NOMO-1 treated with dmso at 0.1 percent for 144 hours (cell line): ENCODE measurements around the gene DNAJB2.
"Not testable (repeated sequence)": the region's sequence is repeated elsewhere in the genome, so short reads cannot be mapped to it uniquely, and the experiment has no call there.

ENCODE experiments used
- DNase-seq: peaks from one replicate; lab custom pipeline; 2025; ENCODE audit not compliant: unreplicated experiment; lab: John Stamatoyannopoulos, UW

The DNAJB2 gene

GRCh38 chr2:219298759-219299371, 19.7 kb downstream of the DNAJB2 start:
- peak; percentile 66 for DNase-seq

- DNase-seq = no peak
Observed at GRCh38 chr2:219299372-219299760, 20.2 kb downstream of the DNAJB2 start.

GRCh38 chr2:219300022-219300421, 20.9 kb downstream of the DNAJB2 start:
- no peak for DNase-seq

DNA sequence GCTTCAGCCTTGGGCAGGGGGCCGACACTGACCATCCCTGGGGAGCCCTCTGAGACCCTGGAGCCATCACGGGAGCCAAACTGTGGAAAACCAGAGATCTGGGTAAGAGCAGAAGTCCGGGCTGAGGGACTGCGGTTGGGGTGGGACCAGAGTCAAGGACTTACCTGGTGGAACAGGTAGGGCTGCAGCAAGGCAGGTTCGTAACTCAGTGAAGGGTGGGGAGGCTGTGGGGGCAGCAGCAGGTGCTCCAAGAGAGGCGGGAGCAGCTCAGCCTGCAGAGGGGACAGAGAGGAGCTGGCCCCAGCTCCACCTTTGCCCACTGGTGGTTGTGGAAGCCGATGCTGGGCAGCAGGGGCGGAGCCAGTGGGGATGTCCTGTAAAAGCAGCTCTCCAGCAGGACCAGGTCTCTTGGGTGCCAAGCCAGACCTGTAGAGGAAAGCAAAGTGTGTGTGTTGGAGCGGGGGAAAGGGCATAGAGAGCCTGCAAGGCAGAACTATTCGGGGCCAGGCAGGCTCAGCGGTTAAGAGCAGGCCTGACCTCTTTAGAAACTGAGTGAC, 23.3 kb downstream of the DNAJB2 start:
- no peak for DNase-seq

GRCh38 chr2:219304223-219304622, 25.1 kb downstream of the DNAJB2 start:
- DNase-seq = no peak

GRCh38 chr2:219306047-219306446, 26.9 kb downstream of the DNAJB2 start:
- DNase-seq = no peak

DNA sequence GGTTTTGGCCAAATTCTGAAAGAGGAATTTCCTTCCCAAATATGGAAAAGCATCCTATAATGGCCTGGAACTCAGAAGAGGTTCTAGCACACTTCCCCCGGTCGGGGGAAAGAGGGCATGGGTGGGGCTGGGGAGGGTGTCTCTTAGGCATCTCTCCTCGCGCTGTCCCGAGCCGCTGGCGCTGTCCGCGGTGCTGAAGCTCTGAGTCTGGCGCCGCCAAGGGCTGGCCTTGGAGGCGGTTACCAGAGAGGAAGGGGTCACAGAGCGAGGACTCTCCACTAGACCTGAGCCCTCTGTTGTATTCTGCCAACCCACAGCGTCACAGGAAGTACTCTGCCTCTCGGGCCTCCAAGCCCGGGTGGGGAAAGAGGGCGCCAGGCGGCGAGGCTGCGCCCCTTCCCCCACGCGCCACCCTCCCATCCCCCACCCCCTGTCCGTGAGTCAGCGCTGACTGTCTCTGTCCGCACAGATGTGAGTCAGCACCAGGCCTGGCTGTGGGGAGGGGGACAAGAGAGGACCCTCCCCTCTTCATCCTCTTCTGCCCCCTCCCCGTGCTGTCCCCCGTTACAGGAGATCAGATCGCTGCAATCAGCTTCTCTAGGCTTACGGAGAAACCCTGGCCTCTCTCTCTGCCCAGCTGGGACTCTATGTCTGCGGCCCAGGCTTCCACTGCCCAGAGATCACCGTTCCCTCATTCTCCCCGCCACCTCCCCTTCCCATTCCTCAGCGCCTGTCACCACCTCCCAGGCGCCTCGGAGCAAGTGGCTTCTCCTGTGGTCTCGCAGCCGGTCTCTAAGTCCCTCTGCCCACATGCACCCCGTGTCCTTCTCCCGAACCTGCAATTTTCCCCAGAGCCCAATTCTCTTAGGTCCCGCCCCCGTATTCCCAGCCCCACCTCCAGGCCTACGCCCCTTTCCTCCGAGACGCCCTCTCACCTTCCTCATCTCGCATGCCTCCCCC, 29.3 kb downstream of the DNAJB2 start:
- peak; percentile 46 for DNase-seq

DNA sequence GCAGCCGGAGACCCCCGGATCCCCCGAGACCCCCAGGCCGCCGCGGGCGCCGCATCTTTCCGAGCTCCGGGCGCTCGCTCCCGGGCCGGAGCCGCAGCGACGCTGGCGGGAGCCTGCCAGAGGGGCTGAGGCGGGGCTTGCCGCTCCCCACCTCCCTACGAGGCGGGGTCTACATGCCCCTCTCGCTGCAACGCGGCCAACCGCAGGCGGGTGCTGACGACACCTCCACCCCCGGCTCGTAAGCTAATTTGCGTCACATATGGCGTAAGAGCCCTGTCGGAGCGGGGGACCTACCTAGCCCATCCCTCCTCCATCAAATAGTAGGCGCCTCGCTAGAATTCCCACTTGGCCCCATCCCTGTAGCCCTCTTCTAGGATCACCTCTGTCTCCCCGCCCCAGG, 30.1 kb downstream of the DNAJB2 start, which contains the start of gene PTPRN:
TSS of gene PTPRN (minus strand) at position 124 of the 400 bp plus-strand sequence. CDS start at position 55, 69 bp downstream.
- DNase-seq = no peak

DNA sequence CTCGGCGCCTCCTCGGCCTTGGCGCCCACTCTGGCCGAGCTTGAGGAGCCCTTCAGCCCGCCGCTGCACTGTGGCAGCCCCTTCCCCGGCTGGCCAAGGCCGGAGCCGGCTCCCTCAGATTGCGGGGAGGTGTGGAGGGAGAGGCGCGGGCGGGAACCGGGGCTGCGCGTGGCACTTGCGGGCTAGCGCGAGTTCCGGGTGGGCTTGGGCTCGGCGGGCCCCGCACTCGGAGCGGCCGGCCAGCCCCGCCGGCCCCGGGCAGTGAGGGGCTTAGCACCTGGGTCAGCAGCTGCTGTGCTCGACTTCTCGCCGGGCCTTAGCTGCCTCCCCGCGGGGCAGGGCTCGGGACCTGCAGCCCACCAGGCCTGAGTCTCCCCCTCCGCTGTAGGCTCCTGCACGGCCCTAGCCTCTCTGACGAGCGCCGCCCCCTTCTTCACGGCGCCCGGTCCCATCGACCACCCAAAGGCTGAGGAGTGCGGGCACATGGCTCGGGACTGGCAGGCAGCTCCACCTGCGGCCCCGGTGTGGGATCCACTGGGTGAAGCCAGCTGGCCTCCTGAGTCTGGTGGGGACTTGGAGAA, 33.6 kb downstream of the DNAJB2 start:
- not testable (repeated sequence) for DNase-seq

DNA sequence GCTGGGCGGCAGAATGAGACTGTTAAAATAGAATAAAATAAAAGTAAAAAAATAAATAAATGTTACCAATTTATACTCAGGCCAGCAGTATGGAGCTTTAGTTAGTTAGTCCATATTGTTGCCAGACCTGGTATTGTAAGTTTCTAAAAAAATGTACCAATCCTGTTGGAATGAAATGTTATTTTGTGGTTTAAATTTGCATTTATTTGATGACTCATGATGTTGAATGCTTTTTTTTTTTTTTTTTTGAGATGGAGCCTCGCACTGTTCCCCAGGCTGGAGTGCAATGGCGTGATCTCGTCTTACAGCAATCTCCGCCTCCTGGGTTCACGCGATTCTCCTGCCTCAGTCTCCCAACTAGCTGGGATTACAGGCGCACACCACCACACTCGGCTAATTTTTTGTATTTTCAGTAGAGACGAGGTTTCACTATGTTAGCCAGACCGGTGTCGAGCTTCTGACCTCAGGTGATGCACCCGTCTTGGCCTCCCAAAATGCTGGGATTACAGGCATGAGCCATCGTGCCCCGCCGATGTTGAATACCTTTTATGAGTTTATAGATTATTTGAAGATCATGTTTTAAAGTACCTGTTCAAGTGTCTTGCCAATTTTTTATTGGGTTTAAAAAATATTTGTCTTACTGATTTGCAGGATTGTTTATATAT, 35.8 kb downstream of the DNAJB2 start:
- DNase-seq = no peak

- no peak for DNase-seq
Observed at GRCh38 chr2:219323434-219323833, 44.3 kb downstream of the DNAJB2 start.

DNA sequence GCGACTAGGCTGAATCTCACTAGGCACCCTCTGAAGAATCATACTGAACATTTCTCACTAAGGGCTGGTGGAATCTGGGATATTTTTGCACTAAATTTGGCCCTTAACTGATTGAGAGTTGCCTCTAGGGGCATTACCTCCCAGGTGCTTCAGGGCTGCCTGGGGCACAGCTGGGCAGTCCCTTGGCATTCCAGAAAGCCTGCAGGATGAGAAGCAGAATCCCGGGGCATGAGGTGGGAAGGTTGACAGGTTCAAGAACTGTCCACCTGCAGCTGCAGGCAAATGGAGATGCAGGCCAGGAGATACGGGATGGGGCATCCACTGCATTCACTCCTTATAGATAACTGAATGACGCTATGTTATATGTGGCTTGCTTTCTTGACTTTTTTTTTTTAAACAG, 46.0 kb downstream of the DNAJB2 start:
- no peak for DNase-seq

DNA sequence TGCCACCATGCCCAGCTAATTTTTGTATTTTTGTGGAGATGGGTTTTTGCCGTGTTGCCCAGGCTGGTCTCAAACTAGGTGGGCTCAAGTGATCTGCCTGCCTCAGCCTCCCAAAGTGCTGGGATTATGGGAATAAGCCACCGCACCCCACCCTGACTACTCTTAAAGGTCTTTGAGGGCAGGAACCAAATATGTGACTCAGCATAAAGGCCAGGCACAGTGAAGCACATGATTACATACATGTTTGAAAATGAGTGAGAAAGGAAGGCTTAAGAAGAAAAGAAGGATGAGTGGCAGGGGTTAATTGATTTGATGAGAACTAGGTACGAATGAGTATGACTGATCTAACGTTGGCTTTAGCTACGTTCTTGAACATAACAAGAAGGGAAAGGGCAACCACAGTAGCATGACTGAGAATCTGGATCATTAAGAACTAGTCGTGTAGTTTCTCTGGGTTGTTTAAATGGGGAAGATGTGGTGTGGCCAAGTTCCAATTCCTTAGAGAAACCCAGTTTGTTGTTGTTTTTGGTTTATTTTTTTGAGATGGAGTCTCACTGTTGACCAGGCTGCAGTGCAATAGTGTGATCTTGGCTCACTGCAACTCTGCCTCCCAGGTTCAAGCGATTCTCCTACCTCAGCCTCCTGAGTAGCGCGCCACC, 46.6 kb downstream of the DNAJB2 start:
- DNase-seq = no peak

- DNase-seq = no peak
Observed at GRCh38 chr2:219327719-219328118, 48.6 kb downstream of the DNAJB2 start.

GRCh38 chr2:219331560-219332213, 52.5 kb downstream of the DNAJB2 start:
- no peak for DNase-seq

DNA sequence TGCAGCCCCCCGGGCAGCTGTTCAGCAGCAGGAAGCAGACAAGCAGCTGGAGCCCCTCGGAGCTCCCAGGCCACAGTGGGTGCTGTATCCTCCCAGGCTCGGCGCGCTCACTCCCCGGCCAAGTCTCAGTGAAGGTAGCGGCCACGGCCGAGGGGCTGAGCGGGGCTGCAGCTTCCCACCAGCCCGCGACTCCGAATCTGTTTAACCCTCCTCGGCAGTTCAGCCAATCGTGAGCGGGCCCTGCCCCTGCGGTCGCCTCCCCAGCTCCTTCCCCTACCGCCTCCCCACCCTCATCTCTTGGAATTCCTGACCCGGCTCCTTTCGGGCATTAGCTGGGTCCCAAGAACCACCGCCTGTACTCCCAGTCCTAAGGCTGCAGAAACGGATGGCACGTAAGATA, 53.4 kb downstream of the DNAJB2 start, which contains the start of gene RESP18:
TSS of gene RESP18 (minus strand) at position 203 of the 400 bp plus-strand sequence.
- no peak for DNase-seq

GRCh38 chr2:219334076-219334475, 54.9 kb downstream of the DNAJB2 start:
- DNase-seq = no peak

- no peak for DNase-seq
Observed at GRCh38 chr2:219335373-219335786, 56.2 kb downstream of the DNAJB2 start.
